ENCODE data around the gene HPD. TPM values are rescaled to one million over a fixed set of nuclear protein-coding genes. Genes with fewer than 3 reads are reported as not detected.

Gene HPD
- total RNA-seq, 1 donor from 2014 or later = 0.16 TPM

DNA sequence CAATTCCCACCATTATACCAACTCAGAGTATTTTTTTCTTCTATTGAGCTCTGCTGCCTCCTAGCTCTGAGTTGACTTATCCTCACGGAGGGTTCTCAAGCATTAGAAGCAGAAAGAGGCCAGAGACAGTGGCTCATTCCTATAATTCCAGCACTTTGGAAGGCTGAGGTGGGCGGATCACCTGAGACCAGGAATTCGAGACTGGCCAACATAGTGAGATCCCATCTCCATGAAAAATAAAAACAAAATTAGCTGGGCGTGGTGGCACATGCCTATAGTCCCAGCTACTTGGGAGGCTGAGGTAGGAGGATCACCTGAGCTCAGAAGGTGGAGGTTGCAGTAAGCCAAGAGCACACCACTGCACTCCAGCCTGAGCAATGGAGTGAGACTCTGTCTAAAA, 21.0 kb downstream of the HPD start:
- Mint-ChIP-seq H3K36me3 (no peaks in the 10 kb centered on the region), H3K27me3 (ENCODE audit: low read depth) (no peaks in the 10 kb centered on the region), H3K4me3 (no peak overlapping the region), H3K4me1 (peaks cover 9% of the 10 kb centered on the region), H3K9me3 (no peaks in the 10 kb centered on the region), H3K27ac (no peak overlapping the region)
- DNase-seq (ENCODE audit: low spot score in 2 of 2, unreplicated experiment in 2 of 2) = no peak
- TF ChIP-seq, protein P1, sequence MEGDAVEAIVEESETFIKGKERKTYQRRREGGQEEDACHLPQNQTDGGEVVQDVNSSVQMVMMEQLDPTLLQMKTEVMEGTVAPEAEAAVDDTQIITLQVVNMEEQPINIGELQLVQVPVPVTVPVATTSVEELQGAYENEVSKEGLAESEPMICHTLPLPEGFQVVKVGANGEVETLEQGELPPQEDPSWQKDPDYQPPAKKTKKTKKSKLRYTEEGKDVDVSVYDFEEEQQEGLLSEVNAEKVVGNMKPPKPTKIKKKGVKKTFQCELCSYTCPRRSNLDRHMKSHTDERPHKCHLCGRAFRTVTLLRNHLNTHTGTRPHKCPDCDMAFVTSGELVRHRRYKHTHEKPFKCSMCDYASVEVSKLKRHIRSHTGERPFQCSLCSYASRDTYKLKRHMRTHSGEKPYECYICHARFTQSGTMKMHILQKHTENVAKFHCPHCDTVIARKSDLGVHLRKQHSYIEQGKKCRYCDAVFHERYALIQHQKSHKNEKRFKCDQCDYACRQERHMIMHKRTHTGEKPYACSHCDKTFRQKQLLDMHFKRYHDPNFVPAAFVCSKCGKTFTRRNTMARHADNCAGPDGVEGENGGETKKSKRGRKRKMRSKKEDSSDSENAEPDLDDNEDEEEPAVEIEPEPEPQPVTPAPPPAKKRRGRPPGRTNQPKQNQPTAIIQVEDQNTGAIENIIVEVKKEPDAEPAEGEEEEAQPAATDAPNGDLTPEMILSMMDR (IDR thresholded peaks at IDR 0.05; ENCODE audit: unreplicated experiment) = no peak

DNA sequence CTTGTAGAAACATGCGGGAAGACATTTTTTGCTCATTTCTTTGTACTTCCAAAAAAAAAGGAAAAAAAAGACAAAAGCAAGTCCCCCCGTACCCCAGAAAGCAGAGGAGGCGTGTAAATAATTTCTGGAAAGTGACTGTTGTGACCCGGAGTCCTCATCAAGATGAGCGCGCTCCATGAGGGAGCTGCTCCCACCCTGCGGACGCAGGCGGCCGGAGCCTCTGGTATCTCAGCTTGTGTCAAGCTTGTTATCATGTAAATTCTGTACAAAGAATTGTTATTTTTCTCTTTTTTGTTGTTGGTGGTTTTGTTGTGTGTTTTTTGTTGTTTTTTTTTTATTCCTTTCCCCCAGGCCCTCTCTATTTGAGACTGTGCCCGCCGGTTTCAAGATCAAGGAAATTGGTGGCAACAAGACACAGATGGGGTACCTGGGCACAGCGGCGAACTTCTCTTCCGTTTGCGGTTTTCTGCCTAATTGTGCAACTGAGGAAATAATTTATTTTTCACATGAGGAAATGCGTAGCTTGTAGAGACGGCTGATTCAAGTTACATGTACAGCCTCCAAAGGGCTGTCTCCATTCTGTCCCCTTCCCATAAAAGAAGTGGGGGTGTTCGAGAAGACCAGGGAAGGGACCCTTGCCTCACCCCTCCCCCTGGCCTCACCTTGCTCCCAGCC, 27.0 kb downstream of the HPD start:
- DNase-seq (ENCODE audit: low spot score in 2 of 2, unreplicated experiment in 2 of 2) = no peak
- Mint-ChIP-seq H3K36me3 (peaks cover 39% of the 10 kb centered on the region), H3K4me3 (no peak overlapping the region), H3K27ac (no peak overlapping the region), H3K4me1 (no peaks in the 10 kb centered on the region), H3K9me3 (no peaks in the 10 kb centered on the region), H3K27me3 (ENCODE audit: low read depth) (no peaks in the 10 kb centered on the region)
- TF ChIP-seq, protein P1 (IDR thresholded peaks at IDR 0.05; ENCODE audit: unreplicated experiment) = no peak

DNA sequence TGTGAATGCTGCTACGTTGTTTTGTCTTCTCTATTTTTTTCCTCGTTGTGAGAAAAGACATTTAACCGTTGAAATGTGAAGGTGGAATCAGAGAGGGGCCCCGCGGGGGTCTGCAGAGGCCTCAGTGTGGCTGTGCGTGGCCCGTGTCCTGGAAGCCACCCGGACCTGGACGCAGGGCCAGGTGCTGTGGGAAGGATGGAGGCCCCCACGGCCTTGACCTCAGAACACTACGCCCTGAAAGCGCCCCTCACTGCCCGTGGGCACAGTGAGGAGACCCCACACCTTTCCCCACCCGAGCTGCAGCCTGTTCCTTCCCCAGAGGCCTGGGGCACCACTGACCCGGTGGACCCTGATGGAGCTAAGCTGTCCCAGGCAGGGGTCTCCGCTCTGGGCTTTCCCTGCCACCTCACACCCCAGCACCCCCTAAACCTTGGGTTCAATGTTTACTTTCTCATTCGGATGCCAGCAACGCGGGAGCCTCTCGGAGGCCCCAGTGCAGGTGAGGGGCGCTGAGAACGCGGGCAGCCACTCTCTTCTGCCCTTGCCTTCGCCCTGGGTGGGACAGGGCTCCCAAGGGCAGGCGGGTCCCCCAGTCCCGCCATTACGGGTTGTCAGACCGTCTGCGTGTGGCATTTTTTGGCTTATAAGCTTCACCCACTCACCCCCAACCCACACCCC, 27.9 kb downstream of the HPD start:
- DNase-seq (ENCODE audit: low spot score in 2 of 2, unreplicated experiment in 2 of 2) = no peak
- no peaks in the 10 kb centered on the region for H3K27me3 Mint-ChIP-seq (ENCODE audit: low read depth)
- TF ChIP-seq, protein P1 (IDR thresholded peaks at IDR 0.05; ENCODE audit: unreplicated experiment) = no peak
- H3K4me1 Mint-ChIP-seq = no peaks in the 10 kb centered on the region
- H3K27ac Mint-ChIP-seq = no peak overlapping the region
- H3K4me3 Mint-ChIP-seq = no peak overlapping the region
- no peaks in the 10 kb centered on the region for H3K9me3 Mint-ChIP-seq
- peaks cover 45% of the 10 kb centered on the region for H3K36me3 Mint-ChIP-seq

DNA sequence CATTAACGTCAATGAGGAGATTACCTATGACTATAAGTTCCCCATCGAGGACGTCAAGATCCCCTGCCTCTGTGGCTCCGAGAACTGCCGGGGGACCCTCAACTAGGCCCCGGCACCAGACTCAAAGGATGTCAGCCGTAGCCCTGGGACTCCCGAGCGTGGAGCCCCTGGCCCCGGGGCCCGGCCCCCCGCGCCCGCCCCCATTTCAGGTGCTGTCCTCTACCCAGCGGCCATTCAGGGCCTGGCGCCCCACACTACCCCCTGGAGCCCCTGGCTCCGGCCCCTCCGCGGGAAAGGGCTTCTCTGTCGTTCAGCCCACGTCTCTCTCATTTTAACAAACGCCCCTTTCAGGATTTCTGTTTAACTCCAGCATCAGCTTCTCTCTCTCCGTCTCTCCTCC, 28.5 kb downstream of the HPD start:
- Mint-ChIP-seq H3K27ac (no peak overlapping the region), H3K27me3 (ENCODE audit: low read depth) (no peaks in the 10 kb centered on the region), H3K36me3 (peaks cover 45% of the 10 kb centered on the region), H3K4me1 (no peaks in the 10 kb centered on the region), H3K9me3 (no peaks in the 10 kb centered on the region), H3K4me3 (no peak overlapping the region)
- DNase-seq (ENCODE audit: low spot score in 2 of 2, unreplicated experiment in 2 of 2) = no peak
- TF ChIP-seq, protein P1 (IDR thresholded peaks at IDR 0.05; ENCODE audit: unreplicated experiment) = no peak

DNA sequence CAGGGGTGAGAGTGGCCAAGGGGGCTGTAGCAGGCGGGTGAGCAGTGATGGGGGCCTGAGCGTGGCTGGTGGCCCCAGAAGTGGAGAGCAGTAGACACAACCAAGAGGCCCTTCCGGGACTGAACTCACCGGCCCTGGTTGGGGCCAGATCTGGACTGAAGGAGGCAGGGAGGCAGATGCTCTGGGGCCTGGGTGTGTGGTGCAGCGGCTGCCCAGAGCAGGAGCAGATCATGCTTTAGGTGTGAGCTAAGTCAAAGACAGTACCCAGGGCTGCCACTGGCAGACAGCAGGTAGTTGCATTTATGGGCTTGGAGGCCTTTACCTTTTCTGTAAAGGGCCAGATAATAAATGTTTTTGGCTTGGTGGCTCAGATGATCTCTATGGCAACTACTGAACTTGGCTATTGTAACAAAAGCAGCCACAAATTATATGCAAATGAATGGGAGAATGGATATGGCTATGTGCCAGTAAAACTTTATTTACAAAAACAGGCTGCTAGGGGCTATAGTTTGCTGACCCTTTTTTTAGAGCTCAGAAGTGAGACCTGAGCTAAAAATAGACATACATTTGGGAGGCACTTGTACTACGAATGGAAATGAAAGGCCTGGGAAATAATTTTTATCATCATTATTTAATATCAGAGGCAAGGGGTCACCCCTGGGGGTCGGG, 29.3 kb downstream of the HPD start:
- H3K27ac Mint-ChIP-seq = peak overlapping the region; percentile 18
- TF ChIP-seq, protein P1 (IDR thresholded peaks at IDR 0.05; ENCODE audit: unreplicated experiment) = no peak
- no peak overlapping the region for H3K4me3 Mint-ChIP-seq
- no peaks in the 10 kb centered on the region for H3K9me3 Mint-ChIP-seq
- peaks cover 45% of the 10 kb centered on the region for H3K36me3 Mint-ChIP-seq
- no peaks in the 10 kb centered on the region for H3K4me1 Mint-ChIP-seq
- no peak for DNase-seq (ENCODE audit: low spot score in 2 of 2, unreplicated experiment in 2 of 2)
- no peaks in the 10 kb centered on the region for H3K27me3 Mint-ChIP-seq (ENCODE audit: low read depth)
